GM04503 (cell line): Measurements from ENCODE around the gene ADGRD2.
"Not testable (repeated sequence)": the region's sequence is repeated elsewhere in the genome, so short reads cannot be mapped to it uniquely, and the experiment has no call there.

Experiments used
- DNase-seq: peaks from one replicate; pipeline ENCODE4 v3.0.0-alpha.2; 2012; ENCODE audit warnings: low read depth

Gene ADGRD2

GRCh38 chr9:124450241-124450924, at the start of gene ADGRD2:
ADGRD2 (plus strand) TSS chr9:124450451; CDS start chr9:124451667, 1,216 bp downstream.
- DNase-seq = no peak

- DNase-seq = no peak
These were observed 47.0 kb upstream of the ADGRD2 start for GRCh38 chr9:124403246-124403645.

GRCh38 chr9:124409410-124409809, 40.8 kb upstream of the ADGRD2 start:
- DNase-seq = no peak

GRCh38 chr9:124410321-124410913, 39.8 kb upstream of the ADGRD2 start:
- DNase-seq = no peak

GRCh38 chr9:124411514-124412227, 38.6 kb upstream of the ADGRD2 start:
- DNase-seq = no peak

GRCh38 chr9:124412228-124412575, 38.0 kb upstream of the ADGRD2 start:
- DNase-seq = no peak

- DNase-seq = no peak
These were observed 35.6 kb upstream of the ADGRD2 start for GRCh38 chr9:124414612-124415011.

GRCh38 chr9:124415102-124415851, 35.0 kb upstream of the ADGRD2 start, which contains the start of gene PSMB7:
PSMB7 (minus strand) TSS chr9:124415442; CDS start chr9:124415425, 17 bp downstream.
- DNase-seq = peak; percentile 58

GRCh38 chr9:124415852-124416484, 34.3 kb upstream of the ADGRD2 start:
- DNase-seq = no peak

GRCh38 chr9:124419832-124420489, 30.3 kb upstream of the ADGRD2 start:
- DNase-seq = no peak

- no peak for DNase-seq
These were observed 29.2 kb upstream of the ADGRD2 start for GRCh38 chr9:124420991-124421543.

GRCh38 chr9:124423155-124423554, 27.1 kb upstream of the ADGRD2 start:
- DNase-seq = no peak

- DNase-seq = no peak
These were observed 26.7 kb upstream of the ADGRD2 start for GRCh38 chr9:124423591-124423990.

GRCh38 chr9:124425733-124426132, 24.5 kb upstream of the ADGRD2 start:
- DNase-seq = not testable (repeated sequence)

- DNase-seq = no peak
These were observed 23.9 kb upstream of the ADGRD2 start for GRCh38 chr9:124426361-124426760.

- no peak for DNase-seq
These were observed 23.0 kb upstream of the ADGRD2 start for GRCh38 chr9:124427281-124427680.

GRCh38 chr9:124428751-124429529, 21.3 kb upstream of the ADGRD2 start:
- DNase-seq = no peak

- no peak for DNase-seq
These were observed 20.8 kb upstream of the ADGRD2 start for GRCh38 chr9:124429530-124429867.

- no peak for DNase-seq
These were observed 13.9 kb upstream of the ADGRD2 start for GRCh38 chr9:124436320-124436719.

- no peak for DNase-seq
These were observed 13.2 kb upstream of the ADGRD2 start for GRCh38 chr9:124437086-124437485.
